Measurements from ENCODE around the gene STEAP1B.

Gene STEAP1B

DNA sequence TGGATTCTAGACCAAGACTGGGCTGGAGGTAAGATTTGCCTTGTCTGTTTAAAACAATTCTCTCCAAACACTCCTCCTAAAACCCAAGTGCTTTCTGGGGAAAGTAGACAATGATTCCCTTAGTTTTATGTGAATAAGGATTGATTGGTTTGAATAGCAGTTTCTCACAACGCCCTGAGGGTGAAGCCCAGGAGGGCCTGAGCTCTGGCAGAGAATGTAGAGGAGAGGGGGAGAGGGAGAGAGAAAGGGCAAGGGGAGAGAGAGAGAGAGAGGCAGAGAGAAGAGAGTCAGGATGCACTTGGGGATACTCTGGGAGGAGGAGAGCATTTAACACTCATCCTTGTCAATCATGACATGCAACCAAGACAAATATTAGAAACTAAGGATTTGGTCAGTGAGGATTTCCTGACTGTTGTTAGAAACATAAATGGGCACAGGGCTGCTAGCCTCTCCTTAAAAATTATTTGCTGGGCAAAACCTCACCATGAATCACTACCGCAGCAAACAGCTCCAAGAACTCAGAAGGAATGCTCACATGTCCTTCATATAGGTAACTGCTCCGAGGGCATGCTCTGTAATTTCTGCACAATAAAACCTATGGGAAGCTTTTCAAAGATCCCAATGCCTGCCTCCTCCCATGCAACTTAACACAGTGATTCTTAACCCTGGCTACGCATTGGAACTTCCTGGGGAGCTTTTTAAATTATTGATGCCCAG is 87.9 kb downstream of the STEAP1B start:
- DNase-seq (ENCODE audit: insufficient read length, low spot score) (no peak), FAIRE-seq (no peak)

DNA sequence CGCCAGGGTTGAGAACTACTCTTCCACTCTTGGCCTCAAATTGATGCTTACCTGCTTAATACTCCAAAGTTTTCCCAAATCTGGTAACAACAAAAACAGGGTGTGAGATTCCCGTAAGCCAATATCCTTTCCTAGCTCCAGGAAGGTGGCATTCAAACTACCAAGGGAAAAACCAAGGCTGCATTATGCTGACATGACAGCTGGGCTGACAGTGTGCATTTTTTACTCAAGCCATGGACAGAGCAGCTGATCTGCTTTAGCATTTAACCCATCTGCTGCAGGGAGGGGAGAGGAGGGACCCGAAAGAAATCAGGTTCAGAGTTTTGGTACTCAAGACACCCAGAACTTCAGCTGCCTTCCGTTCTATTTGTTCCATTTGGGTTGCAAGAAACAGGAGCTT is 93.3 kb downstream of the STEAP1B start:
- no peak for FAIRE-seq
- DNase-seq (ENCODE audit: insufficient read length, low spot score) = no peak

DNA sequence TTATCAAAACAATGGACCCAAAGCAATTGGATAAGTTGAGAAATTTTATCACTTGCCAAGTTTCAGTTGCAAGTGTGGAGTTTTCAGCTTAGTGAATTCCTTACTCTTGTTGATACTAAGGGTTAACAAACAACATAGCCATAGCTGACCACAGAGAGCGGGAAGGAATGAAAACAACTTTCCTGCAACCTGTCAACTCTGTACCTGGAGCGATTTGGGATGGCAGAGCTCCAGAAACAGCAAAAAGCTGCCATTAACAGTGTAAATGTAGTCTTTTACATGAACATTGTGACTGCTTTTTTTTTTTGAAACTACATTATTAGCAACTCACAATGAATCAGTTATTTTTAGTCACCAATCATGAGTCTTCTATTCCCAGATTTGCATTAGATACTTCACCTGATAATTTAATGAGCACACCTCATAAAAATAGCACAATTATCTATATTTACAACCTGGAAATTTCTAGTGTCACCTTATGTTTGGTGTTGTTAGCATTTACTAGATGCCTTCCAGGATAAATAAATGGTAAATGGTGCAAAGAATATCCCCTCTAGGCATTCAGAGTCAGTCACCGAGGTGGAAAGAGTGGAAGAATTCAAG is 95.5 kb downstream of the STEAP1B start:
- FAIRE-seq (no peak), DNase-seq (ENCODE audit: insufficient read length, low spot score) (no peak)

DNA sequence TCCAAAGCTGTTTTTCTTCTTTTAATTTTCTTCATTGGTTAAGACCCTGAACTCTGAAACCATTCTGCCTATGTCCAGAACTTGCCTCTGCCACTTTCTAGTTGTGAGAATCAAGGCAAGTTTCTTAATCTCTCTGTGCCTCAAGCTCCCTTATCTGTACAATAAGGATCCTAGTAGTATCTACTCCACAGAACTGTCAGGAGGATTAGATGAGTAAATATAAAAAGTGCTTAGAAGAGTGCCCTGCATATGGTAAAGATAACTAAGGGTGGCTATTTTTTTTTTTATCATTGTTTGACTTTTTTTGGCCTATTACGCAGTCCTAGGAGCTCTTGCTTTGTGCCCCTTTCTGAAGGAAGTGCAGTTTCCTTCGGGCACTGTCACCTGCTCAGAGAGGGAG is 96.6 kb downstream of the STEAP1B start:
- DNase-seq (ENCODE audit: insufficient read length, low spot score) = no peak
- FAIRE-seq = no peak

DNA sequence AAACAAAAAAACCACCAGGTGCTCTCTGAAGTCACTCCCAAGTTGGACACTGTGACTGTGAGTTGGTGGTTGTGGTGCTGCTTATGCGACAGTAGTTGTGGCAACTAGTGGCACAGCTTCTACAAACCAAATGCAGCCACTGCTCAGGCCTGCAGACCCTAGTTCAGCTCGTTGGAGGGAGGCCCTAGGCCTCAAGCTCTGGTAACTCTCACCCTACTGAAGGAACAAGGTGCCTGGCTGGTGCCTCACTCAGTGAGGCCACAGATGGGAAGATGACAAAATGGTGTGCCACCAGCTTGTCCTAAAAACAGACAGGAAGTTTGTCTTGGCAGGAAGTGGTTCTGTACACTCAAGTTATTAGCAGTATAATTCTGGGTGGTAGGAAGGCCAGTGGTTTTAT is 97.7 kb downstream of the STEAP1B start:
- FAIRE-seq = no peak
- no peak for DNase-seq (ENCODE audit: insufficient read length, low spot score)

DNA sequence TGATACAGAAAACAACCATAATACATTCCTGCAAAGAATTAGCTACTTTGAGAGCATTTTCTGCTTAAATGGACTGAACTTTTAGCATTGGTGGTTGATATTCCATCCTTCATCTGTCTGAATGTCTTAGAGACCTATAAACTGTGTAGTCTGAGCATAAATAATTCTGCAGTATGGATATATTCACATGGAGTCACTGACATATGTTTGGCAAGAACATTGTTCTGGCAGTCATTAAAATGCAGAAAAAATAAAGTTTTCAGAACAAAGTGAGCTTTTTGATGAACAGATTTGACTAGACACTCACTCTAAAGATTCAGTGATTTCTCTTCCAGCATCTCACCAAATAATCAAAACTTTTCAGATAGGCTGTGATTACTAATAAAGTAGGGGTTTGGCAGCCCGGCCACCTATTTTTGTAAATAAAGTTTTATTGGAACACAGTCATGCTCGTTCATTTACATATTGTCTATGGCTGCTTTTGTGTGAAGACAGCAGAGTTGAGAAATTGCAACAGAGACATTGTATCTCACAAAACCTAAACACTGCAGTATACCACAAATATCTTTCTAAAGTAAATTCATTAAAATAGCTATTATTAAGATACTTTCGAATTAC is 98.9 kb downstream of the STEAP1B start:
- no peak for FAIRE-seq
- no peak for DNase-seq (ENCODE audit: insufficient read length, low spot score)

DNA sequence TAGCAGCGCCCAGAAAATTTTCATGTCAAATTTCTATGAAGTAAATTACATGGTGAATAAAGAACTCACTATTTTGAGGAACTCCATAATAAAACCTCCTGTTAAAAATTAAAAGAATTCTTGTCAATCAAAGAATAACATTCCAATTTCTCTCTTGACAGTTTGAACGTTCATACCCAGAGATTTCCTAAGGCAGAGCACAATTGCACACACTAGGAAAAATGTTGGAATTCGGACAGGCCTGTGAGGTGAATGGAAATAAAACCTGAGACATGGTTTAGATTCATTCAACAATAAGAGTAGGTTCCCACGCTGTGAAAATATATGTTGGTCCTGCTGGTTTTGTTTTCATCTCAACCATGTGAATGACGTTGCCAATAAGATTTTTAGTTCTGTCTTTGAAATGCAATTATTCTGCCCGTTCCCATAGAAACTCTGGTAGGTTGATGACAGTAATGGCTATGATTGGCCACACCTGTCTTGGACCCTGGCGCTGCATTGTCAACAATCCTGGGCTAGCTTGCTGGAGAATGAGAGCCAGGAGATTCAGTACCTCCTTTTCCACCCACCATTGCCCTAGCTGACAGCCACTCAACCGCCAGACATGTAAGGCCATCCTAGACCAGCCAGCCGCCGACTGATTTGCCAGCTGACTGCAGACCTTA is 99.7 kb downstream of the STEAP1B start:
- no peak for FAIRE-seq
- DNase-seq (ENCODE audit: insufficient read length, low spot score) = no peak

DNA sequence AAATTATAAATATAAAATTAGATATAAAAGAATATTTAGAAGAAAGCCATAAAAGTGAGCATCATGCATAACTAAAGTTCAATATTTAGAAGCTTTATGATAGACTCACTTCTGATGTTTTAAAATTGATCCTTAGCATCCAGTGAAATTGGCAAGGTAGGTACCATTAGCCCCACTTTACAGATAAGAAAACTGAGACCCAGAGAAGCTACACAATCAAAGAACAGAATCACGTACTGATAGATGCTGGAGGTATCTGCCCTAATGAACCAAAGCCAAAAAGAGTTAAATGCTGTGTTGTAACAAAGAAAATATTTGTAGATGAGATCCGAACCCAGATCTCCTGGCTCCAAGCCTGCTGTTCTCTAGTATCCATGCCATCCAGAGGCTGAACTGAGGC is 100.4 kb downstream of the STEAP1B start:
- DNase-seq (ENCODE audit: insufficient read length, low spot score) (no peak), FAIRE-seq (no peak)

DNA sequence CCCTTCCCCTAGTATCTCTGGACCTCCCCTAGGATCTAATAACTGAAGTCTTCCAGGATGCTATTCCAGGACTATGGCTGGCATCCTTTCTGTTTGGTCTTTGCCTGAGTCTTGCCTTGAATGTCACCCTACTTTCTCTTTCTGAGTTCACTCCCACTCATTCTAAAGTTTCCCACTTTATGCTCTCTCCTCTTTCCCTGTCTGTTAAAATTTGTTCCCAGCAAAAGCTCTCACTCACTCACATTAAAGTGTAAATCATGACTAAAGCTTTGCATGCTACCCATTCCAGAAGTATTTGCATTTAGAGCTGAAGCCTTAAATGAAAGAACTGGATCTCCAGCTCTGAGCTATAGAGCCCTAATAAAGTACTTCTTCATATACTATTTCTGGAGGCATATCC is 100.9 kb downstream of the STEAP1B start:
- DNase-seq (ENCODE audit: insufficient read length, low spot score) = no peak
- no peak for FAIRE-seq

DNA sequence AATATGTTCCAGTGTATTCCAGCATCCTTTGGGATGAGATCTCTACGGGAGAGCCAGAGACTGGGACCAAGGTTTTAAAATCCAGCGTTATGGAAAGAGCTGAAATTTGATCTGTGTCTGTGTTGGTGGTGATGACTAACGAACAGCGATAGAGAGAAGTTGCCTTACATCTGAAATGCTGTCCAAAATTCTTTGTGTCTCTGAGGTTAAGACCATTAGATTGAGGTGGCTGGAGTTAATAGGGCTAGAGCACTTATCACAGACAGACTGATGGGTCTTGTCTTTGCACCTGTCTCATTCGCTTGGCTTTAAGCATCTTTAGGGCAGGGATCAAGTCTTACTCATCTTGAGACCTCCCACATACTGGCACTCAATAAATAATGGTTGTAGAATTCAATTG is 102.0 kb downstream of the STEAP1B start:
- DNase-seq (ENCODE audit: insufficient read length, low spot score) = no peak
- FAIRE-seq = no peak

DNA sequence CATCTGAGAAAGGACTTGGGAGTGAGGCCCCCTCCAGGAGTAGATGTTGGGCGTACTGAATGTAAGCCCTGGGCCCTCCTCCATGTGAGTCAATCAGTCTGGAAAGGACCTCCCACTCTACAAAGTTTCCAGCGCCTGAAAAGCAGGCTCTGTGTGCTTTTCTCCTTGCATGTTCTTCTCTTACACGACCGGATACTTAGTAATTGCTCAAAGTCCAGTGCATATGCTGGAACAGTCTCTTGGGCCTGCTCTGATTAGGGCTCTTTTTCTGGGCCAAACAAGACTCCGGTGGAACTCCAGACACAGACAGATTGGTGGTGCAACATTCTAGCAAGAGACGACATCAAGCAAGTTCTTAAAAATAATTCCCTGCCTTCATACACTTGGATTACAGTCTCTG is 104.8 kb downstream of the STEAP1B start:
- FAIRE-seq (no peak), DNase-seq (ENCODE audit: insufficient read length, low spot score) (no peak)

DNA sequence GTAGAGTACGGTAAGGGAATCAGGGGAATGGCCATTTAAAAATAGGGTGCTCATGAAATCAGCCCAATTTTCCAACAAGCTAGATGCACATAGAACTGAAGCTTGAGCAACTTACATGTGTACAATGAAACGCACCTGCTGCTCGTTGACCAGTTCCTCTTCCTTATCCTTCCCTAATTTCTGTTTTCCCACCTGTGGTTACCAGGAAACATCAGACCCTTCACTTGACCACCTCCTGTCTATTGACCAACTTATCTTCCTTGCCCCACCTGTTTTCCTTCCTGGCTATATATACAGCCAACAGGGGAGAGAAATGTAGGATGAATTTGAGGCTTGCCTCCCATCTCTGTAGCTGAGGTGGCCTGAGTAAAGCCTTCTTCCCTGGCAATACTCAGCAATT is 105.2 kb downstream of the STEAP1B start:
- FAIRE-seq (no peak), DNase-seq (ENCODE audit: insufficient read length, low spot score) (no peak)

DNA sequence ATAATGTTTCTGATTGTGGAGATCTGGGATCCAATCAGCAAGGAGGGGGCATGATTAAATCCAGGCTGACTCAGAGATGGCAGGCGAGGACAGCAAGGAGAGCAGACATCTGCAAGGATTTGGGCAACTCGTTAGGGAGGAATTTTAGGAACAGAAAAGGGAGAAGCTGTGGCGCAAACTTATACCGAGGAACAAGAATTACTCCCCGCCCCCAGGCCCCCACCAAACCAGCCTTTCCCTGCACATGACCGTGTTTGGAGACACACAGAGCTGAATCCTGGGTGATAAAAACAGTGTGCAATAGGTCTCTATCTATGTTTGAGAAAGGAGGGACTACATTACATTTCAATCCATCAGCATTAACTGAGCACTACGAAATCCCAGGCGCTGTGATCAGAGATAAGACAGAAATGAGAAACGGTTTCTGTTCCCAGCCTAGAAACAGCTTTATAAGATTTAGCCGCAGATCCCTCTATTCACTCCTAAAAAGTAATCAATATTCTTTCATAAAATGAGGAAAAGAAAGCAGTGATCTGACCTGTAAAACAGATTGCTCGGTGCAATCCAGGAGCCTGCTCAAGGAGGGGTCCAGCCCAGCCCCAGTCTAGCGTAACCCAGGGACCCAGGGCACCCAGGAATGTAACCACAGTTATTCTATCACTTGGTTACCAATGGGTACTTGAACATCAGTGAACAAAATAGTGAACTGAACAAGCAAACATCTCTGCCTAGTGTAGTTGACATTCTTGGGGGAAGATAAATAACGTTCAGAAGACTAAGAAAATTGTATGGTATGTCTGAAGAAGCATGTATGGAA is 105.9 kb downstream of the STEAP1B start:
- FAIRE-seq = no peak
- DNase-seq (ENCODE audit: insufficient read length, low spot score) = no peak

DNA sequence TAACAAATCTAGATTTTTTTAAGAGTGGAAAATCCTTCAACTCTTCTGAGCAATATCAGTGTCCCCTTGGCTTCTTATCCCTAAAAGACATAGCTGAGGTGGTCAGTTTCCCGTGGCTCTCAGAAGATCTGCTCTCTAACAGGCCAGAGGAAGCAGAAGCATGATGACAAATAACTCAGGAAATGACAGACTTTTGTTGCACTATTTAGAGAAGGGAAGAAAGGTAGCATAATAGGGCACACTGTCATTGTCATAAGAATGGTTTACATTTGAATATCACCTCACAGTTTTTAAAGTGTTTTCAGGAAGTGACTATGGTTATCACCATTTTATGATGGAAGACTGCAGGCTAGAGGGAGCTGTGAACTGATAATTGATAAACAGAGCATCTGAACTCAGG is 109.5 kb downstream of the STEAP1B start:
- FAIRE-seq = no peak
- no peak for DNase-seq (ENCODE audit: insufficient read length, low spot score)

DNA sequence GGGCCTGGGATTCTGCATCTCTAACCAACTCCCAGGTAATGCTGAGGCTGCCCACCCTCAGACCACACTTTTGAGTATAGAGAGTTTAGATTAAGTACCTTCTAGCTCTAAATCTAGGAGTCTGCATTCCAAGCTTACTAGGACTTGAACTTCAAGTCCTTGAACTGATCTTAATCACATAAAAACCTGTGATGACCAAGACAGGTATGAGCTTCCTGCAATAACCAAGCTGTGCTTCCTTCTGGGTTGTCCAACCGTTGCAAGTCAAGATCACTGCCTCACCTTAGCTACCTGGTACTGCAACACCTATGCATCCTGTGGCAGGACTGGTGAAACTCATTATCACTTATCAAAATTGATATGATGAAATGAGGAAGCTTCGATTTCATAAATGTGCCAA is 110.1 kb downstream of the STEAP1B start:
- no peak for DNase-seq (ENCODE audit: insufficient read length, low spot score)
- FAIRE-seq = no peak

DNA sequence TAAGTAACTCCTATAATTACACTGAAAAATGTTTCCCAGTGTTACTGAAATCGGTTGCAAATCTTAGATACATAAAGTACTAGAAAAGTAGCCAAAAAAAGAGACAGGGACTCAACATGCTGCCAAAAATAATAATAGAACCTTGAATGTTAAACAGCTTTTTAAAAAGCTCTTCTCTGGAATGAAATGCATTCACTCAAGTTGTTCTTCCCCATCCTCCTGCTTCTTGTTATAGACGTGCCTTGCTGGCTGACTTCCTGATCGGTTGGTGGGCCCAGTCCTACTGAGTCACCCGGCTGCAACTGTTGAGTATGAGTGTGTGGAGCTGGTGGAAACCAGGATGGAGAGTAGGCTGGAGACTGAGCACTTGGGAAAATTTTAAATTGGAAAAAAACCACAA is 112.4 kb downstream of the STEAP1B start:
- FAIRE-seq (no peak), DNase-seq (ENCODE audit: insufficient read length, low spot score) (no peak)

DNA sequence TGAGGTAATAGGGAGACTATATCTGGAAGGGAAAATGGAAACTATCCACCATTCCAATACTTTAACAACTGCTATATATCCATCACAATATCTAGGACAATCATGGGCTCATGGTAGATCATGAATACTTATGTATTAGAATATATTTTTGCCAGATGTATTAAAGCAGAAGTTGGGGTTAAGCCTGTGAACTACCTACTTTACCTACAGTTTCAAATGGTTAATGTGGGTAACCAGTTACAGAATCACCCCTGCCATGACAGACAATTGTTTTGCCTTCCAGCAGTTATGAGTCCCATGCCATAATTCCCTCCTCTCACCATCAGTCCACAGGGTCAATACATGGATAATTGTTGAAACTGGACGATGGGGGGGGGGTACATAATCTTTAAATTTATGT is 113.1 kb downstream of the STEAP1B start:
- FAIRE-seq = no peak
- DNase-seq (ENCODE audit: insufficient read length, low spot score) = no peak

DNA sequence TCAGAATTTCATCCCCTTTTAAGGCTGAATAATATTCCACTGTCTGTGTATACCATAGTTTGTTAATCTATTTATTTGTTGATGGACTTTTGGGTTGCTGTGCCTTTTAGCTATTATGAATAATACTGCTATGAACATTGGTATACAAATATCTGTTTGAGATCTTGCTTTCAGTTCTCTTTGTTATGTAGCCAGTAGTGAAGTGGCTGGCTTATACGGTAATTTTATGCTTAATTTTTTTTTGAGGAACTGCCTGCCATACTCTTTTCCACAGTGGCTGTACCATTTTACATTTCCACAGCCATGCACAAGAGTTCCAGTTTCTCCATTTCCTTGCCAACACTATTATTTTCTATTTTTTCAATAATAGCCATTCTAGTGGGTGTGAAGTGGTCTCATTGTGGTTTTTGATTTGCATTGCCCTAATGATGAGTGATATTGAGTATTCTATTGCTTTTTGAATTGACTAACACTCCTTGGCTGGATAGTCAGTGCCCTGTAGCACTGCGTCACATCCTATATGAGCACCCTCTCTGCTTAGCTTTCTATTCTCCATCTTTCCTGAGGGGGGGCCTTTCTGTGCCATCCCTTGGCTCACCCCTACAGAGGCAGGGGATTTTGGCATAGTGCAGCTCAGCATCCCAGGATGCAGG is 113.7 kb downstream of the STEAP1B start:
- no peak for DNase-seq (ENCODE audit: insufficient read length, low spot score)
- no peak for FAIRE-seq

DNA sequence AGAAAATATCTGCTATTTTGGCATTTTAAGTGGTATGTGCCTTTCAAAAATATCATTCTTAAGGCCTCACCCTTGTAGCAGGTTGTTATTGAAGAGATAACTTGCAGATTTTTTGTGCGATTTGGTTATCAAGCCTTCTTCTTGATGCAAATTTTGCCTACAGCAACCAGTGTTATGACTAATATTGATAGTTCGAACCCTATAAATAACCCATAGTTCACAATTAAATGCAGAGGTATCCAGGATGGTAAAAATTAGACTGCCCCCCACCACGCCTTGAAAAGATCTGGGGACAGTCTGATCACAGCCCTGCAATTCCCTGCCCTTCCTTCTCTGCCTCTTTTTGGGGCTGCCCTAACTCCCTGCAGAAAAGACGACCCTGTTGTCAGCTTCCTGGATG is 114.7 kb downstream of the STEAP1B start:
- DNase-seq (ENCODE audit: insufficient read length, low spot score) (no peak), FAIRE-seq (no peak)

DNA sequence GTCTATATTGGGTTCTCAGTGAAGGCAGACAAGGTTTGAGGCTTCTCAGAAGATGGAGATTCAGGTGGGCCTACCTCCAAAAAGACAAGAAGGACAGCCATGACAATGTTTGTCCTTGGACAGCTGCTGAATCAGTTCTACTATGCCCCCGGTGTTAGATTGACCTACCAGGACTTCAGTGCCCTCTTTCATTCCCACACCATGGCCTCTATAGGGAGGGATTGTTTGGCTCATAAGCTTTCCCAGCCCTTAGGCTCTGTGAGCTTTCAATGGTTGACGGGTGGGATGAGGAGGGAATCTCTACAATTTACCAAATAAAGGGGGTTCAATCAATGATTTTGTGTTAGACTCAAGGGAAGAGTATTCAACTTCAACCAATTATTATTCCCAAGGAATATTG is 119.7 kb downstream of the STEAP1B start:
- DNase-seq (ENCODE audit: insufficient read length, low spot score) = no peak
- no peak for FAIRE-seq

Data from HTR-8/SVneo (cell line).